SK-N-SH treated with all-trans-retinoic acid at 6 μM for 48 hours (cell line): ENCODE results near the gene GARNL3.

ENCODE experiments used
- ATAC-seq: fragments of 200-7000 bp; cut with Tn5 transposase; 3 replicates; pipeline ENCODE4 v1.9.1; 2020; ENCODE audit warnings: mild to moderate bottlenecking, moderate library complexity
- ARNTL ChIP-seq: fragments of 450-650 bp; formaldehyde crosslinking; IDR thresholded peaks from 2 replicates; pipeline ENCODE4 v1.5.0; 2020; ENCODE audit warnings: low read depth, mild to moderate bottlenecking, moderate library complexity, borderline replicate concordance
- CSDC2 ChIP-seq: fragments of 250-450 bp; sonication (Bioruptor Pico); IDR thresholded peaks from 2 replicates; pipeline ENCODE4 v1.5.0; 2020; ENCODE audit warnings: mild to moderate bottlenecking, moderate library complexity
- ESRRG ChIP-seq: fragments of 250-450 bp; sonication (Bioruptor Pico); IDR thresholded peaks from 2 replicates; pipeline ENCODE4 v1.6.1; 2021; ENCODE audit warnings: mild to moderate bottlenecking
- GLIS3 ChIP-seq: fragments of 250-450 bp; sonication (Bioruptor Pico); IDR thresholded peaks from 2 replicates; pipeline ENCODE4 v1.5.0; 2020; ENCODE audit warnings: mild to moderate bottlenecking, moderate library complexity
- ISL1 ChIP-seq: fragments of 250-450 bp; sonication (Bioruptor Pico); IDR thresholded peaks from 2 replicates; pipeline ENCODE4 v2.1.2; 2022; ENCODE audit warnings: mild to moderate bottlenecking, moderate library complexity
- OSR1 ChIP-seq: fragments of 250-450 bp; sonication (Bioruptor Pico); IDR thresholded peaks from 2 replicates; pipeline ENCODE4 v1.8.0; 2022; ENCODE audit warnings: moderate library complexity, mild to moderate bottlenecking, inconsistent platforms
- POU6F1 ChIP-seq: fragments of 250-450 bp; sonication (Bioruptor Pico); IDR thresholded peaks from 2 replicates; pipeline ENCODE4 v1.8.0; 2021; ENCODE audit warnings: low read depth, mild to moderate bottlenecking, moderate library complexity, borderline replicate concordance
- PPARA ChIP-seq: fragments of 250-450 bp; sonication (Bioruptor Pico); IDR thresholded peaks from 2 replicates; pipeline ENCODE4 v1.5.0; 2020; ENCODE audit warnings: mild to moderate bottlenecking, borderline replicate concordance
- RARB ChIP-seq: fragments of 250-450 bp; sonication (Bioruptor Pico); IDR thresholded peaks from 2 replicates; pipeline ENCODE4 v1.8.0; 2021; ENCODE audit warnings: mild to moderate bottlenecking, moderate library complexity
- SNAI2 ChIP-seq: fragments of 250-450 bp; sonication (Bioruptor Pico); IDR thresholded peaks from 2 replicates; pipeline ENCODE4 v1.5.0; 2020; ENCODE audit warnings: mild to moderate bottlenecking, moderate library complexity
- TCF4 ChIP-seq: fragments of 250-450 bp; sonication (Bioruptor Pico); IDR thresholded peaks from 2 replicates; pipeline ENCODE4 v1.8.0; 2021; ENCODE audit warnings: mild to moderate bottlenecking, moderate library complexity, borderline replicate concordance
- TOX ChIP-seq: fragments of 250-450 bp; sonication (Bioruptor Pico); IDR thresholded peaks from 2 replicates; pipeline ENCODE4 v1.8.0; 2021; ENCODE audit warnings: mild to moderate bottlenecking, moderate library complexity, borderline replicate concordance
- ZC3H10 ChIP-seq: fragments of 250-450 bp; sonication (Bioruptor Pico); IDR thresholded peaks from 2 replicates; pipeline ENCODE4 v1.5.1; 2021; ENCODE audit warnings: mild to moderate bottlenecking, moderate library complexity
- ZFP3 ChIP-seq: fragments of 250-450 bp; sonication (Bioruptor Pico); IDR thresholded peaks from 2 replicates; pipeline ENCODE4 v1.5.0; 2020; ENCODE audit warnings: mild to moderate bottlenecking, moderate library complexity
- ZFP30 ChIP-seq: fragments of 450-650 bp; formaldehyde crosslinking; IDR thresholded peaks from 2 replicates; pipeline ENCODE4 v1.5.0; 2022; ENCODE audit warnings: mild to moderate bottlenecking, moderate library complexity
- ZNF565 ChIP-seq: fragments of 450-650 bp; formaldehyde crosslinking; conservative IDR thresholded peaks from 2 replicates; pipeline ENCODE4 v1.5.0; 2020; ENCODE audit warnings: low read depth, mild to moderate bottlenecking, moderate library complexity
- ZNF70 ChIP-seq: fragments of 450-650 bp; formaldehyde crosslinking; IDR thresholded peaks from 2 replicates; pipeline ENCODE4 v1.5.0; 2020; ENCODE audit warnings: mild to moderate bottlenecking, moderate library complexity
- ZNF8 ChIP-seq: fragments of 450-650 bp; formaldehyde crosslinking; IDR thresholded peaks from 2 replicates; pipeline ENCODE4 v1.5.0; 2020; ENCODE audit warnings: mild to moderate bottlenecking, moderate library complexity
- TF ChIP-seq, protein P1 (sequence below): fragments of 250-450 bp; sonication (Bioruptor Pico); IDR thresholded peaks from 2 replicates; pipeline ENCODE4 v1.5.0; 2020; ENCODE audit warnings: mild to moderate bottlenecking, moderate library complexity
- TF ChIP-seq, protein P2 (sequence below): fragments of 250-450 bp; sonication (Bioruptor Pico); IDR thresholded peaks from 2 replicates; pipeline ENCODE4 v1.8.0; 2020; ENCODE audit warnings: mild to moderate bottlenecking, moderate library complexity, borderline replicate concordance
- TF ChIP-seq, protein P3 (sequence below): fragments of 250-450 bp; sonication (Bioruptor Pico); IDR thresholded peaks from 2 replicates; pipeline ENCODE4 v1.5.1; 2021; ENCODE audit warnings: mild to moderate bottlenecking, moderate library complexity

Gene GARNL3

DNA sequence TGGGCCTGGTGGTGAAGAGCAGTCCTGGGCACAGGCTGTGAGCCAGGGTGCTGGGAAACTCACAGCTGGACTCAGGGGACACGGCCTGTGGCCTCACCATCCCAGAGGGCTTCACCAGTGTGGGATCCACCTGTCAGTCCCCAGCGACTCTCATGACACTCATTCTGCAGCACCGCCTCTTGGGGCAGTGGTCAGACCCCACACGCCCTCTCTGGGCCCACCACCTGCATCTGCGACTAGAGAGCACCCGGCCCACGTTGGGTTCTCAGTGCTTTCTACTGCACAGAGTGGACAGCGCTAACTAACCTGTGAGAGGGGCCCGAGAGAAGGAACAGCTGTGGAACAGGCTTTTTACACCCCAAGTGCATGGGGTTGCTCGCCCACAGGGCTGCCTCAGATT lies 45.8 kb upstream of the GARNL3 start (continued):
- TF ChIP-seq, protein P1, sequence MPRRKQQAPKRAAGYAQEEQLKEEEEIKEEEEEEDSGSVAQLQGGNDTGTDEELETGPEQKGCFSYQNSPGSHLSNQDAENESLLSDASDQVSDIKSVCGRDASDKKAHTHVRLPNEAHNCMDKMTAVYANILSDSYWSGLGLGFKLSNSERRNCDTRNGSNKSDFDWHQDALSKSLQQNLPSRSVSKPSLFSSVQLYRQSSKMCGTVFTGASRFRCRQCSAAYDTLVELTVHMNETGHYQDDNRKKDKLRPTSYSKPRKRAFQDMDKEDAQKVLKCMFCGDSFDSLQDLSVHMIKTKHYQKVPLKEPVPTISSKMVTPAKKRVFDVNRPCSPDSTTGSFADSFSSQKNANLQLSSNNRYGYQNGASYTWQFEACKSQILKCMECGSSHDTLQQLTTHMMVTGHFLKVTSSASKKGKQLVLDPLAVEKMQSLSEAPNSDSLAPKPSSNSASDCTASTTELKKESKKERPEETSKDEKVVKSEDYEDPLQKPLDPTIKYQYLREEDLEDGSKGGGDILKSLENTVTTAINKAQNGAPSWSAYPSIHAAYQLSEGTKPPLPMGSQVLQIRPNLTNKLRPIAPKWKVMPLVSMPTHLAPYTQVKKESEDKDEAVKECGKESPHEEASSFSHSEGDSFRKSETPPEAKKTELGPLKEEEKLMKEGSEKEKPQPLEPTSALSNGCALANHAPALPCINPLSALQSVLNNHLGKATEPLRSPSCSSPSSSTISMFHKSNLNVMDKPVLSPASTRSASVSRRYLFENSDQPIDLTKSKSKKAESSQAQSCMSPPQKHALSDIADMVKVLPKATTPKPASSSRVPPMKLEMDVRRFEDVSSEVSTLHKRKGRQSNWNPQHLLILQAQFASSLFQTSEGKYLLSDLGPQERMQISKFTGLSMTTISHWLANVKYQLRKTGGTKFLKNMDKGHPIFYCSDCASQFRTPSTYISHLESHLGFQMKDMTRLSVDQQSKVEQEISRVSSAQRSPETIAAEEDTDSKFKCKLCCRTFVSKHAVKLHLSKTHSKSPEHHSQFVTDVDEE (CRISPR knock-in tag), result no peak
- no peak for TF ChIP-seq CSDC2 (CRISPR knock-in tag)
- TF ChIP-seq ZNF565 (CRISPR knock-in tag), result no peak
- TF ChIP-seq ESRRG, result no peak
- TF ChIP-seq ZNF8 (CRISPR knock-in tag), result no peak
- no peak for TF ChIP-seq OSR1 (CRISPR knock-in tag)

DNA sequence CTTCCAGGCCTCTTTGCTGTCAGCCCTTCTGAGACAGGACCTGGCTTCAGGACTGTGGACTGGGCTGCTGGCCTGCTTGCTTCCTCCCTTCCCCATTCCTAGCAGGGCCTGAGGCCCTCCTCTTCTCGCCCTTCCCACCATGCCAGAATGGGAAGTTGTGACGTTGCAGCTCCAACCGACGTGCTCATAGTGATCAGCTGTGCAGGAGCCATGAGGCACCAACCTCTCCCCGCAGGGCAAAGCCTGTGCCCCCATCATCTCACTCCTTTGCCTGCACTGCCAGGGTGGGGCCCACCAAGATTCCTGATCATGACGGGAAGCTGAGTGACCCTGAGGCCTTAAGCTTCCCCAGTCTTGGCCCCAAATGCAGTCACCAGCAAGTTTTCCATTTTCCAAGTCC lies 45.1 kb upstream of the GARNL3 start:
- ATAC-seq, result no peak
- TF ChIP-seq CSDC2 (CRISPR knock-in tag) (no peak), ZC3H10 (CRISPR knock-in tag) (no peak), ZFP30 (CRISPR knock-in tag) (no peak), RARB (CRISPR knock-in tag) (no peak), GLIS3 (CRISPR knock-in tag) (no peak), PPARA (CRISPR knock-in tag) (no peak), ISL1 (no peak), ESRRG (no peak)
- TF ChIP-seq, all 23 proteins: peak for 0

DNA sequence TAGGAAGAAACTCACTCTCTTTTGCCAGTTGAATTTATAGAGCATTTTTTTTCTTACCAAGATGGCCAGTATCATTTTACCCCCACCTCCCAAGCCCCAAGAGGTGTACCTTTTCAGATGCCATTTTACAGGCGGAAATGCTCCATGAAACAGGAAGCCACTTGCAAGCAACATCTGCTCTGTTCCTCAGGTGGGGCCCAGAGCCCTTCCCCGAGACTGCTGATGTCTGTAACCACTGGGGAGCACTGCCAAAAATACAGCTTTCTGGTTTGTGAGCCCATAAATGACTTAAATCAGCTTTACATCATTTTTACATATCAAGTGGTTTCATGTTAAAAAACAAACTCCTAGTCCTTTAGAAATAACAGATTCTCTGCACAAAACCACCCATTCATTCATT lies 42.9 kb upstream of the GARNL3 start:
- ATAC-seq, result no peak
- no peak for TF ChIP-seq ESRRG
- no peak for TF ChIP-seq SNAI2
- TF ChIP-seq, protein P2, sequence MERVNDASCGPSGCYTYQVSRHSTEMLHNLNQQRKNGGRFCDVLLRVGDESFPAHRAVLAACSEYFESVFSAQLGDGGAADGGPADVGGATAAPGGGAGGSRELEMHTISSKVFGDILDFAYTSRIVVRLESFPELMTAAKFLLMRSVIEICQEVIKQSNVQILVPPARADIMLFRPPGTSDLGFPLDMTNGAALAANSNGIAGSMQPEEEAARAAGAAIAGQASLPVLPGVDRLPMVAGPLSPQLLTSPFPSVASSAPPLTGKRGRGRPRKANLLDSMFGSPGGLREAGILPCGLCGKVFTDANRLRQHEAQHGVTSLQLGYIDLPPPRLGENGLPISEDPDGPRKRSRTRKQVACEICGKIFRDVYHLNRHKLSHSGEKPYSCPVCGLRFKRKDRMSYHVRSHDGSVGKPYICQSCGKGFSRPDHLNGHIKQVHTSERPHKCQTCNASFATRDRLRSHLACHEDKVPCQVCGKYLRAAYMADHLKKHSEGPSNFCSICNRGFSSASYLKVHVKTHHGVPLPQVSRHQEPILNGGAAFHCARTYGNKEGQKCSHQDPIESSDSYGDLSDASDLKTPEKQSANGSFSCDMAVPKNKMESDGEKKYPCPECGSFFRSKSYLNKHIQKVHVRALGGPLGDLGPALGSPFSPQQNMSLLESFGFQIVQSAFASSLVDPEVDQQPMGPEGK (CRISPR knock-in tag), result no peak
- no peak for TF ChIP-seq TOX (CRISPR knock-in tag)
- no peak for TF ChIP-seq ZC3H10 (CRISPR knock-in tag)

- no peak for TF ChIP-seq TCF4 (CRISPR knock-in tag)
- no peak for TF ChIP-seq ZFP3 (CRISPR knock-in tag)
- TF ChIP-seq TOX (CRISPR knock-in tag), result no peak
- no peak for TF ChIP-seq ZC3H10 (CRISPR knock-in tag)
- no peak for TF ChIP-seq POU6F1 (CRISPR knock-in tag)
- TF ChIP-seq, protein P1 (CRISPR knock-in tag), result no peak
- TF ChIP-seq ZNF70 (CRISPR knock-in tag), result no peak
- TF ChIP-seq CSDC2 (CRISPR knock-in tag), result no peak
- TF ChIP-seq, protein P3, sequence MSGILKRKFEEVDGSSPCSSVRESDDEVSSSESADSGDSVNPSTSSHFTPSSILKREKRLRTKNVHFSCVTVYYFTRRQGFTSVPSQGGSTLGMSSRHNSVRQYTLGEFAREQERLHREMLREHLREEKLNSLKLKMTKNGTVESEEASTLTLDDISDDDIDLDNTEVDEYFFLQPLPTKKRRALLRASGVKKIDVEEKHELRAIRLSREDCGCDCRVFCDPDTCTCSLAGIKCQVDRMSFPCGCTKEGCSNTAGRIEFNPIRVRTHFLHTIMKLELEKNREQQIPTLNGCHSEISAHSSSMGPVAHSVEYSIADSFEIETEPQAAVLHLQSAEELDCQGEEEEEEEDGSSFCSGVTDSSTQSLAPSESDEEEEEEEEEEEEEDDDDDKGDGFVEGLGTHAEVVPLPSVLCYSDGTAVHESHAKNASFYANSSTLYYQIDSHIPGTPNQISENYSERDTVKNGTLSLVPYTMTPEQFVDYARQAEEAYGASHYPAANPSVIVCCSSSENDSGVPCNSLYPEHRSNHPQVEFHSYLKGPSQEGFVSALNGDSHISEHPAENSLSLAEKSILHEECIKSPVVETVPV (CRISPR knock-in tag), result no peak
- TF ChIP-seq ZNF8 (CRISPR knock-in tag), result no peak
- TF ChIP-seq ESRRG, result no peak
- no peak for TF ChIP-seq SNAI2
- no peak for TF ChIP-seq ARNTL (CRISPR knock-in tag)
- TF ChIP-seq RARB (CRISPR knock-in tag), result no peak
- no peak for ATAC-seq
These were observed 42.0 kb upstream of the GARNL3 start for GRCh38 chr9:127222388-127223095.
